ENCODE measurements around the gene BBS12. TPM values are rescaled to one million over a fixed set of nuclear protein-coding genes. Genes with fewer than 3 reads are reported as not detected.

BBS12 gene
- total and polyA plus RNA-seq, 4 donors, result 0.53 to 2.1 (median 0.80) TPM

- no peaks in the 10 kb centered on the region for H3K9me3 ChIP-seq (ENCODE audit: control insufficient read depth in 4 of 4, low read length in 3 of 4)
- no peak overlapping the region for H3K27ac ChIP-seq (ENCODE audit: low read depth in 1 of 2, low read length in 2 of 2)
- no peak for DNase-seq (ENCODE audit: low spot score)
- no peaks in the 10 kb centered on the region for H3K27me3 ChIP-seq (ENCODE audit: control insufficient read depth in 4 of 4, insufficient read depth in 4 of 4, low read length in 3 of 4)
- TF ChIP-seq YY1 (IDR thresholded peaks at IDR 0.05) (no peak), HNF4A (conservative IDR thresholded peaks at IDR 0.05) (no peak), CTCF (IDR thresholded peaks at IDR 0.05; ENCODE audit: low read depth, low read length, missing input control) (no peak), SP1 (IDR thresholded peaks at IDR 0.05) (no peak), RXRA (IDR thresholded peaks at IDR 0.05) (no peak), ZBTB33 (IDR thresholded peaks at IDR 0.05) (no peak), REST (IDR thresholded peaks at IDR 0.05) (no peak), RAD21 (IDR thresholded peaks at IDR 0.05) (no peak), JUND (IDR thresholded peaks at IDR 0.05) (no peak)
- no peaks in the 10 kb centered on the region for H3K36me3 ChIP-seq (ENCODE audit: control insufficient read depth in 4 of 4, insufficient read depth in 3 of 4, low read depth in 1 of 4, low read length in 3 of 4)
- H3K9ac ChIP-seq (ENCODE audit: low read depth in 1 of 2, low read length in 2 of 2), result no peak overlapping the region
- H3K4me1 ChIP-seq (ENCODE audit: control insufficient read depth in 4 of 4, insufficient read depth in 4 of 4, low read length in 3 of 4), result peaks cover 2 to 6% (median 4%) of the 10 kb centered on the region in 4 donors
- 81% methylated on average over 1 of the region's 1 CpG for WGBS
- no peak overlapping the region for H3K4me3 ChIP-seq (ENCODE audit: low read depth in 1 of 3, low read length in 3 of 3)
Observed at GRCh38 chr4:122771724-122772123, 39.2 kb downstream of the BBS12 start.

- WGBS, result 87% methylated on average over 6 of the region's 6 CpGs
- H3K4me1 ChIP-seq (ENCODE audit: control insufficient read depth in 4 of 4, insufficient read depth in 4 of 4, low read length in 3 of 4), result peaks cover 0 to under 1% (median under 1%) of the 10 kb centered on the region in 4 donors
- no peak for TF ChIP-seq HNF4G (IDR thresholded peaks at IDR 0.05)
- TF ChIP-seq JUND (IDR thresholded peaks at IDR 0.05), result no peak
- no peak for TF ChIP-seq YY1 (IDR thresholded peaks at IDR 0.05)
- no peak for TF ChIP-seq HNF4A (conservative IDR thresholded peaks at IDR 0.05)
- TF ChIP-seq TAF1 (conservative IDR thresholded peaks at IDR 0.05), result no peak
- no peak for TF ChIP-seq RXRA (IDR thresholded peaks at IDR 0.05)
- no peak for TF ChIP-seq FOXA1 (IDR thresholded peaks at IDR 0.05)
- TF ChIP-seq ZBTB33 (IDR thresholded peaks at IDR 0.05), result no peak
- no peak for TF ChIP-seq NR2F2 (IDR thresholded peaks at IDR 0.05)
- no peak for TF ChIP-seq MAX (IDR thresholded peaks at IDR 0.05)
- TF ChIP-seq CTCF (IDR thresholded peaks at IDR 0.05; ENCODE audit: low read depth, low read length, missing input control), result no peak
- TF ChIP-seq EGR1 (IDR thresholded peaks at IDR 0.05; ENCODE audit: low read depth in 2 of 2), result no peak
- TF ChIP-seq GABPA (IDR thresholded peaks at IDR 0.05 in 1 of 2, conservative IDR thresholded peaks at IDR 0.05 in 1 of 2), result no peak
- TF ChIP-seq REST (IDR thresholded peaks at IDR 0.05), result no peak
Observed at GRCh38 chr4:122772311-122772710, 39.8 kb downstream of the BBS12 start.

More at GRCh38 chr4:122772311-122772710, 39.8 kb downstream of the BBS12 start:
- DNase-seq (ENCODE audit: low spot score), result no peak
- H3K36me3 ChIP-seq (ENCODE audit: control insufficient read depth in 4 of 4, insufficient read depth in 3 of 4, low read depth in 1 of 4, low read length in 3 of 4), result no peaks in the 10 kb centered on the region
- H3K27ac ChIP-seq (ENCODE audit: low read depth in 1 of 2, low read length in 2 of 2), result no peak overlapping the region
- no peak overlapping the region for H3K9ac ChIP-seq (ENCODE audit: low read depth in 1 of 2, low read length in 2 of 2)
- no peak overlapping the region for H3K4me3 ChIP-seq (ENCODE audit: low read depth in 1 of 3, low read length in 3 of 3)
- H3K9me3 ChIP-seq (ENCODE audit: control insufficient read depth in 4 of 4, low read length in 3 of 4), result no peaks in the 10 kb centered on the region
- H3K27me3 ChIP-seq (ENCODE audit: control insufficient read depth in 4 of 4, insufficient read depth in 4 of 4, low read length in 3 of 4), result no peaks in the 10 kb centered on the region
